GM21515 (cell line): Measurements from ENCODE around the gene OR1S1.
"Not testable (repeated sequence)": the region's sequence is repeated elsewhere in the genome, so short reads cannot be mapped to it uniquely, and the experiment has no call there.

Experiments
- ATAC-seq: cut with Tn5 transposase; IDR thresholded peaks from one replicate; pipeline ENCODE4 v1.9.1; 2021; ENCODE audit not compliant: unreplicated experiment

The OR1S1 gene

DNA sequence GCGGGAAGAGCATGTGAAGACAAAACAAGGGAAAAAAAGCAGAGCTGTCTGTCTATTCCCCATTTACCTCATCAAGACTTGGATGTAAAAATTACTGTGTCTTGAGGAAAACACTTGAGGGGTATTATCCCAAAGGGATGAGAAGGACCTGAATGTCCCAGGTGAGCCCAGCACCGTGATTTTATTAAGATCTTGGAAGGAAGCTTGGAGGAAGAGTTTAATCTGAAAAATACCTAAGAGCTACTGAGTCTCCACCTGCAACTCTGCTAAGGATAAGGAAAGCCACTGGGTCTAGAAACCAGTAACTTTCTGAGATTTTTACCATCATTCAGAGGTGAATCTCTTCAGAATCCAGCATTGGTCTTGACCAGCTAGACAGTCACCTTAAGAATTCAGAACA is at the start of gene OR1S1:
Gene OR1S1 (plus strand): TSS at position 301 of the 400 bp plus-strand sequence.
- ATAC-seq = not testable (repeated sequence)

GRCh38 chr11:58164389-58164788 is 48.1 kb upstream of the OR1S1 start:
- no peak for ATAC-seq

- no peak for ATAC-seq
Observed at GRCh38 chr11:58164990-58165389, 47.5 kb upstream of the OR1S1 start.

GRCh38 chr11:58165504-58166106 is 46.9 kb upstream of the OR1S1 start:
- ATAC-seq = no peak

GRCh38 chr11:58177409-58178054 is 35.0 kb upstream of the OR1S1 start:
- no peak for ATAC-seq

GRCh38 chr11:58178444-58178843 is 34.1 kb upstream of the OR1S1 start:
- no peak for ATAC-seq

- ATAC-seq = no peak
Observed at GRCh38 chr11:58179648-58180047, 32.9 kb upstream of the OR1S1 start.

DNA sequence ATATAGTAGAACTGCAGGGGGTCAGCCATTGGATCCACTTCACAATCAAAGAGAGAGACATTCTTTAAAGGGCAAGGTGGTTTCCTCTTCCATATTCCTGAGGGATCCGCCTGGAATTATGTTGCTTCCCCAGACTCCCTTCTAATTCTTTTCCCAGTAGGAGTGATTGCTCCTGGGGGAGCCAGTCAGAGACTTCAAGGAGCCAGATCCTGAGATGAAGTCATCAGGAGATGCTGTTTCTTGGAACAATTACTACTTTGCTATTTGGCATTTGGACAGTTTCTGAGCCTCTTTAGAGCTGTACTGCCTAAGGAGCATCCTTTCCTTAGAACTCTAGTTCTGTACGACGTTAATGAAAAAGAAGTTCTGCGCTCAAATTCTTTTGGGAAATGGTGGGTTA is 25.6 kb upstream of the OR1S1 start:
- ATAC-seq = no peak

- no peak for ATAC-seq
Observed at GRCh38 chr11:58188770-58189169, 23.8 kb upstream of the OR1S1 start, which contains the start of gene OR9Q2. OR9Q2 (plus strand) TSS chr11:58189070; CDS start chr11:58190491, 1,421 bp downstream.

DNA sequence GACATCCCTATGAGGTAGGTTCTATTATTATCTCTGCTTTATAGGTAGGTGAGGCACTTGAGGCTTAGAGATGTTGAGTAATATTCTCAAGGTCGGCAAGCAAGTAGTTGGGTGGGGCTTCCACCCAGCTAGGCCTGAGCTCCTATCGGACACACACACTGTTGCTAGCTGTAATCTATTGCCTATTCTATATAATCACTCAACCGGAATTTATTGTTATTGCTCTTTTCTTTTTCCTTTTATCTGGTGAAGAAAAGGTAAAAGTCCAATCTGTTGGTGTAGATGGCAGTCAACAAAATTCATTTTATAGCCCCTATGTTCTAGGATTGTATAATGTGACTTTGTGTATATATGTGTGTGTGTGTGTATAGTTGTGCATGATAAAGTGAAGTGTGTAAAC is 20.3 kb upstream of the OR1S1 start:
- no peak for ATAC-seq

GRCh38 chr11:58193391-58193790 is 19.1 kb upstream of the OR1S1 start:
- no peak for ATAC-seq

DNA sequence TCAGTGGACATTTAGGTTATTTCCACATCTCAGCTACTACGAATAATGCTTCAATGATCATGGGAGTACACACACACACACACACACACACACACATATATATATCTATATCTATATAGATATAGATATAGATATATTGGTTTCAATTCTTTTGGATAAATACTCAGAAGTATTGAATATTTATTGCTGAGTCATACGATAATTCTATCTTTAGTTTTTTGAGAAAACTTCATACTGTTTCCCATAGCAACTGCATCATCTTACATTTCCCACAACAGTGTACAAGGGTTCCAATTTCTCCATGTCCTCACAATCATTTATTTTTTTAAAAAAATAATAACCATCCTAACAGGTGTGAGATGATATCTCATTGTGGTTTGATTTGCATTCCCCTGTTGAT is 16.6 kb upstream of the OR1S1 start:
- ATAC-seq = no peak

DNA sequence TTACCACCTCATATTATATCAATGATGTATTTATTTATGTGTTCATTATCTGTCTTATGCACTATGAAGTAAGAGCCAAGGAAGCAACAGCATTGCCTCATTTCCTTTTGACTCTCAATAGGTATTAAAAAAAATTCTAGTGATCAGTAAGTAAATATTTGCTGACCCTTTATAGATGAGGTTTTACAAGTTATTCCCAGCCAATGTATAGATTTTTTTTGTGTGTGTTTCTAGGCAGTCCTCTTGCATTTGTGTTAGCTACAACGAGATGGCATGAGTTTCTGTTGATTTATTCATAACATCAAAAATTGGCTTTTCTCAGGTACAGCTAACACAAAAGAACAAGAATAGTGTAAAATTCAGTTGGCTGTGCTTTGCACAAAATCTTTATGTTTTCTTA is 13.2 kb upstream of the OR1S1 start:
- ATAC-seq = no peak

GRCh38 chr11:58204042-58204441 is 8.5 kb upstream of the OR1S1 start, which contains the start of gene OR1S2:
OR1S2 (minus strand) TSS chr11:58204142; CDS start chr11:58204142, 0 bp downstream.
- ATAC-seq = no peak

- ATAC-seq = no peak
Observed at GRCh38 chr11:58216476-58216875, 4.0 kb downstream of the OR1S1 start.

DNA sequence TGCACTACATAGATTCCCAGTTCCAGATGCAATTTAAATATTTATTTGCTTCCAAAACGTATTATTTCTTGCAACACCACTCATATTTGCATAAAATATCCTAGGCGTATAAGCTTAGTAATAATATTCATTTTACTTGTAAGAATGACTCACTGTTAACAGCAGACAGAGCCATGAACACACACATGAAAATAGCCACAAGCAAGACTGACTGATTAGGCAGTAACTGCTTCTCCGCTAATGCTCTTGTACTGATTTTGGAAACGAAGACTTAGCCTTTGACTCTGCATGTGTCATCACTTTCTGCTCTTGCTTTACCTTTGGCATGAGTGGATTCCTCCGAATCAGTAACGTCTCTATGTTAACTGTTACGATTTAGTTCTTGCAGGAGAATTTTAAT is 10.2 kb downstream of the OR1S1 start:
- ATAC-seq = no peak

DNA sequence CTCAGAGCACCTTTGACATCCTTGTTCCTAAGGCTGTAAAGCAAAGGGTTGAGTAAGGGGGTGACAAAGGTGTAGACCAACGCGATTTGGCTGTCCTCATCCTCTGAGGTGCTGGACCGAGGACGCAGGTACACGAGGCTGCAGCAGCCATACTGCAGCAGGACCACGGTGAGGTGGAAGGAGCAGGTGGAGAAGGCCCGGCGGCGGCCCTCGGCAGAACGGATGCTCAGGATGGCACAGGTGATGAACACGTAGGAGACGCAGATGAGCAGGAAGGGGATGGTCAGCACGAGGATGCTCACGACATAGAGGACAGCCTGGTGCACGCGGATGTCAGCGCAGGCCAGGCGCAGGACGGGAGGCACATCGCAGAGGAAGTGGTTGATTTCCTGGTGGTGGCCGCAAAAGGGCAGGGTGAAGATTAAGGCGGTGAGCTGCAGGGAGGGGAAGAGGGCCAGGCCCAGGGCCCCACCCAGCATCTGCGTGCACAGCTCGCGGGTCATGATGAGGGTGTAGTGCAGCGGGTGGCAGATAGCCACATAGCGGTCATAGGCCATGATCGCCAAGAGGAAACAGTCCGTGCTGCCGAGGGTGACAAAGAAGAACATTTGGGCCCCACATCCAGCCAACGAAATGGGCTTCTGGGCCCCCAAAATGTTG is 15.6 kb downstream of the OR1S1 start:
- ATAC-seq = no peak

DNA sequence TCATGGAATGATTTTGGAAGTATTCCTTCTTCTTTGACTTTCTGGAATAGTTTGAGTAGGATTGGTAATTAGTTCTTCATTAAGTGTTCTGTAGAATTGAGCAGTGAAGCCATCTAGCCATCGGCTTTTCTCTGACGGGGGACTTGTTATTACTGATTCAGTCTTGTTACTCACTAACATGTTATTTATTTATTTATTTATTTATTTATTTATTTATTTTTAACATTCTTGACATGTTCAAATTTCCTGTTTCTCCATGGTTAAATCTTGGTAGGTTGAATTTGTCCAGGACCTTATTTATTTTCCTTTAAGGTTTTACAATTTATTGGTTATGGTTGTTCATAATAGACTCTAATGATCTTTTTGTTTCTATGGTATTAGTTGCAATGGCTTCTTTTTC is 31.4 kb downstream of the OR1S1 start:
- ATAC-seq = no peak

DNA sequence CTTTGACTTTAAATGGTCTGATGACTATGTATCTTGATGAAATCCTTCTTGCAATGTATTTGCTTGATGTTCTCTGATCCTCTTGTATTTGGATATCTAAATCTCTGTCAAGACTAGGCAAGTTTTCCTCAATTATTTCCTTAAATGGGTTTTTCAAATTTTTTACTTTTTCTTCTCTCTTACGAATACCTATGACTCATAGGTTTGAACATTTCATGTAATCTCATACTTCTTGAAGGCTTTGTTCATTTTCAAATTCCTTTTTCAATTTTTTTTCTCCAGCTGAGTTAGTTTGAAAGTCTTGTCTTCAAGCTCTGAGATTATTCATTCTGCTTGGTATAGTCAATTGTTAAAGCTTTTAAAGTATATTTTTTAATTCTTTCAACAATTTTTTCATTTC is 42.4 kb downstream of the OR1S1 start:
- ATAC-seq = no peak

GRCh38 chr11:58259983-58260382 is 47.5 kb downstream of the OR1S1 start:
- ATAC-seq = no peak
